Skeletal muscle tissue (tissue), 4 donors: ENCODE measurements around the gene KATNAL1. TPM values are rescaled to one million over a fixed set of nuclear protein-coding genes. Genes with fewer than 3 reads are reported as not detected.

ENCODE experiments used
- H3K27ac ChIP-seq: one replicate; pipeline ENCODE4 v1.7.0; 2013; ENCODE audit warnings: mild to moderate bottlenecking, low read depth, low read length, inconsistent platforms
- H3K27me3 ChIP-seq, 3 donors: one replicate each; pipeline ENCODE4 v1.7.0; 2013; ENCODE audit warnings: low read length in 3 of 3; ENCODE audit not compliant: control insufficient read depth in 3 of 3, insufficient read depth in 3 of 3
- H3K36me3 ChIP-seq, 3 donors: one replicate each; pipeline ENCODE4 v1.7.0; 2013; ENCODE audit warnings: low read length in 3 of 3; ENCODE audit not compliant: control insufficient read depth in 3 of 3, insufficient read depth in 3 of 3
- H3K4me1 ChIP-seq, 3 donors: one replicate each; pipeline ENCODE4 v1.7.0; 2013; ENCODE audit warnings: low read length in 3 of 3, mild to moderate bottlenecking in 3 of 3; ENCODE audit not compliant: control insufficient read depth in 3 of 3, insufficient read depth in 3 of 3
- H3K4me3 ChIP-seq, 3 donors: one replicate each; pipeline ENCODE4 v1.7.0; 2013; ENCODE audit warnings: low read length in 3 of 3
- H3K9ac ChIP-seq, 3 donors: one replicate each; pipeline ENCODE4 v1.7.0; 2013; ENCODE audit warnings: low read length in 3 of 3, mild to moderate bottlenecking in 3 of 3, moderate library complexity in 2 of 3, low read depth in 1 of 3
- H3K9me3 ChIP-seq, 3 donors: one replicate each; pipeline ENCODE4 v1.7.0; 2013; ENCODE audit warnings: low read length in 3 of 3; ENCODE audit not compliant: control insufficient read depth in 3 of 3
- total RNA-seq: library from RNA; depleted of rRNA; stranded (reverse); fragments of >200 nt; gene quantifications from one replicate; pipeline ENCODE4 v1.2.3, GENCODE V29; 2014
- donor health status: Osteomylitis.

Gene KATNAL1
- 16.2 TPM for total RNA-seq

DNA sequence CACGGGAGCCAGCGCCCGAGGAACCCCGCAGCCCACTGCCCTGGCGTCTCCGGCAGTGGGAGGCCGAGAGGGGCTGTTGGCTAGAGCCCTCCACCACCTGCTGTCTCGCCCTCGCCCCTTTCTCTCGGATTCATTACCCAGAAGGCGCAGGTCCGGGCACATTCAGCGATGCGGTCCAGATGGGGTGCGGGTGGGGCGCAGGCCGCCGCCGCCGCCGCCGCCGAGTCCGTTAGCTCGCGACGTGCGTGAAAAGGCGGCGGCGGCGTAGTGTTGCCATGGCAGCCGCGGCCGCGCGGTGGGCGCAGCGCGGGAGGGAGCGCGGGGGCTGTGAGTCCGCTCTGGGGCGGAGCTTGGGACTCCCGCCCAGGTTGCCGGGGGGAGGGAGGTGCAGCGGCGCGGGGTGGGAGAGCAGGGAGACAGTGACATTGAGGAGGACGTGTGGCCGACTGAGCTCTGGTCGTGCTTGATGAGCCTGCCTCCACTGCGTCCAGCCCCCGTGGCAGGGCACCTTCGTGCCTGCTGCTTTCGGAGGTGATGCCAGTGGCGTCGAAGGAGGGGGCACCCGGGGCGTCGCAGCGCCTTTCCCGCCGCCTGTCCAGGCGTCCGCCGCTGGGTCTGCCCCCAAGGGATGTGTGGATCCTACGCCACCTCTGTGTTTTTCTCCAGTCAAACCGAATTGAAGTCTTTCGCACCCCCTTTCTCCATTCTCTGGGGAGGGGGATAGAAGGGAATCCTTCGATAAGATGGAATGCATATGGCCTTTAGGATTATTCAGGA, at the start of gene KATNAL1:
Gene KATNAL1, minus strand, starts transcription at position 358 of the 777 bp plus-strand sequence. CDS start 23,774 bp downstream, outside the sequence.
- Histone ChIP-seq H3K4me3 (peak within 1 kb of the TSS; percentile 88 to 93 (median 92)), H3K27ac (peak within 1 kb of the TSS; percentile 80), H3K9ac (peak within 1 kb of the TSS; percentile 78 to 84 (median 83)), H3K9me3 (no peaks in the 10 kb centered on the region), H3K27me3 (no peaks in the 10 kb centered on the region), H3K4me1 (peaks cover 6 to 13% (median 6%) of the 10 kb centered on the region in 3 donors), H3K36me3 (no peaks in the 10 kb centered on the region)

DNA sequence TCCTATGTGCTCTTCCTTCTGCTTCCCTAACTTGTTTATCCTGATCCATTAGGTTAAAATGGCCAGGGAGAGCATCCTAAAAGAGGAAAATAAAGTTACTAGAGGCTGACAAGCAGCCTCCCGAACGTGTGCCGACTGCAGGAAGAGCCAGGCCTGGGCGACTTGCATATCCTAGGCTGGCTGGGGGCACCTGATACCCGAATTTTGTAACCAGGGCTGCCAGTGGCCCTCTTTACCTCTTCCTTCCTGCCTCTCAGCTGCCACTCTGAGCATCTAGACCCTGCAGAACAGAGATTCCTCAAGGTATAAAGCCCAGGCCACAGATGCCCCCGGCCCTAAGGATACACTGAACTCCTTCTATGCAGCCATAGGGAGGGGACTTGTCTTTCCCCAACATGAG, 48.5 kb upstream of the KATNAL1 start:
- H3K9me3 ChIP-seq, result no peaks in the 10 kb centered on the region
- peaks cover 0 to 4% (median 2%) of the 10 kb centered on the region in 3 donors for H3K4me1 ChIP-seq
- no peak overlapping the region for H3K4me3 ChIP-seq
- no peak overlapping the region for H3K27ac ChIP-seq
- H3K9ac ChIP-seq, result no peak overlapping the region
- no peaks in the 10 kb centered on the region for H3K36me3 ChIP-seq
- H3K27me3 ChIP-seq, result no peaks in the 10 kb centered on the region

DNA sequence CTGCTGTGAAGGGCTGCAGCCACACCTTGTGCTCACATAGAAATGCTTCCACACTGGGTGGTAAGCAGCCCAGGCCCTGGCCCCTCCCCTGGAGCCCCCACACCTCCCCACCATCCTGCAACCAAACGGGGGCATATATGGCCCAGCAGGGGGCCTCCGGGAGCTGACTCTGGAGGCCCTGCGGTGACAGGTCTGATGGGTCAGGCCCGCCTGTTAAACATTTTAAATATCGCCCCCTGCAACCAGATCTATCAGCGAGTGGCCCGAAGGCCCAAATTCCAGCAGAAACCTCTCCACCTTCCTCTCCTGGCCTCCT, 48.0 kb upstream of the KATNAL1 start:
- Histone ChIP-seq H3K27me3 (no peaks in the 10 kb centered on the region), H3K4me3 (no peak overlapping the region), H3K36me3 (no peaks in the 10 kb centered on the region), H3K4me1 (peaks cover 0 to 4% (median 2%) of the 10 kb centered on the region in 3 donors), H3K27ac (no peak overlapping the region), H3K9me3 (no peaks in the 10 kb centered on the region), H3K9ac (no peak overlapping the region)

DNA sequence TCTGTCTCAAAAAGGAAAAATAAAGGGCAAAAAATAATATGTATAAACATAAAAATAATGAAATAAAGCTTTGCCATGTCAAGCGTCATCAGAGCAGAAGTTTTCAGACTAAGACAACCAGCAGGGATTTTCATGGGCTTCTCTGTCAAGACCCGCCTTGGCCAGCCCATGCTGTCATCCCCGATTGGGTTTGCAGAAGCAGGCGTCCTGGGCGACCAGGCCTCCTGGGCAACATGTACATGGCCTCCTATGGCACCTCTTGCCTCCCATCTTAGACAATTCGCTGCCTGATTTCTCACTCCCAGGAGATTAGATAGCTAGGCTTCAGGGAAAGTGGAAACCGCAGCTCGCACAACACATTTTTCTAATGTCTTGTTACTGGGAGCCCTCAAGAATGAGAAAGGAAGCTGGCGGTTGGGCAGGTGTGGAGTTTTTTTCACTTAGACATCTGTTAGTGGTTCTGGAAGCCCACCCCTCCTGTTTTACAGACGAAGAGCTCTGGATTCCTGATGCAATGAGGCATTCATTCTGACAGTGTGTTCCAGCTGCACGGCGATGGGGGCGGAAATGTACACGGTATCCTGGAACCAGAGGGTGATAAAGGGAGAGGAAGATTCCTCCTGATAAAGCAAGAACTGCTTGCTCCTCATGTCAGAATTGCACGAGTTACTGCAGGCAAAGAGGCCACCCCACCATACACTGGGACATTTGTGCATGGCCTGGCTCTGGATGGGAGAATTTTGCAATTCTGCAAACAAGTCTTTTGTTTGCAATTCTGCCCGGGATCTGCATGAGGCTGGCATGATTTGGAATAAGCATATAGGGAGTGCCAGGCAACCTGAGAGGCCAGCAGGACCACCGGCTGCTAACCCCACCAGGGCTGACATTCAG, 47.4 kb upstream of the KATNAL1 start:
- peaks cover 0 to 4% (median 2%) of the 10 kb centered on the region in 3 donors for H3K4me1 ChIP-seq
- H3K4me3 ChIP-seq, result no peak overlapping the region
- H3K27ac ChIP-seq, result no peak overlapping the region
- H3K27me3 ChIP-seq, result no peaks in the 10 kb centered on the region
- H3K9ac ChIP-seq, result no peak overlapping the region
- H3K36me3 ChIP-seq, result no peaks in the 10 kb centered on the region
- H3K9me3 ChIP-seq, result no peaks in the 10 kb centered on the region

DNA sequence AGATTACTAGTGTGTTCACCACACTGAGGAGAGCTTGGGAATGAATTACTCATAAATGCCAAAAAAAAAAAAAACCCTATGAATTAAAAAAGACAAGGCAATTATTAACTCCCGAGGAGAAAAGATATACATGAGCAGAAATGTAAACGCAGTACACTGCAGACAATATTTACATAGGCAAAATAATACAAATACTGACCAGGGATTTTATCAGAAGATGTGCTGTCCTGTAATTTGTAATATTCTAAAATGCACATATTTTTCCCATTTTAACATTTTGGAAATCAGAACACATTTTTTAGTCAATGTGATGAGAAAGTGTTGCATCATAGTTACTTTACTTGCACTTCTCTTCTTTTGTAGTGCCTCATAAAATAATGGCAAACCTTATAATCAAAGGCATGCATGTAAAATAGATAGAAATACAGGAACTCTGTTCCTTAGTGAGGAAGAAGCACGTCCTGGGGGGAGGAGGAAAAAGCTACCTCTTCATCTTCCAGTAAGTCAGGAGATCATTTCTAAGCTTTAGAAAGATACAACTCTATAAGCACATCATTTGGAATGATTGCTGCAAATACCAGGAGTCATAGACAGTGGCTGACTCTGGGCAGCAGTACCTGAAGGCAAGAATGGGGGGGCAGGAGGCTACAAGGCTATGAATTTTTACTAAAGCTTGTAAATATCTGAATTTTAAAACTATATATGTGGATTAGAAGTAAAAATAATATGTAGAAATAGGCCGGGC, 46.3 kb upstream of the KATNAL1 start:
- H3K4me3 ChIP-seq, result no peak overlapping the region
- H3K4me1 ChIP-seq, result peaks cover 0 to 4% (median 2%) of the 10 kb centered on the region in 3 donors
- no peaks in the 10 kb centered on the region for H3K27me3 ChIP-seq
- H3K27ac ChIP-seq, result no peak overlapping the region
- no peaks in the 10 kb centered on the region for H3K9me3 ChIP-seq
- H3K9ac ChIP-seq, result no peak overlapping the region
- H3K36me3 ChIP-seq, result no peaks in the 10 kb centered on the region

DNA sequence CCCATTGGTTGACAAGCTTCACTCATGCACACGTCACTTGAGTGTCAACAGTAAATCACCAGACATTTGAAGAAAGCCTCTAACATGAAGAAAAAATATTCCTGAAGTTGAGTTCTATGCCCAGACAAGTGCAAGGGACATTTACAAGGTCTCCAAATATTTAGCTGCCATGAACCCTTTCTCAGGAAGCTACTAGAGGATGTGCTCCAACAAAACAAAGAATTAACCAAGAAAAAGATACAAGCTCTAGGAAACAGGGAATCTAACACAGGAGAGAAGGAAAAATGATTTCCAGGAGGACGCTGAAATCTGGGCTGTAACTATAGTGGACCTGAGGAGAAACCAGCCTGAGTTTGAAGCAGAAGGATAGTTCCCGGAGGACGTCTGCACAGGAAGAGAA, 45.7 kb upstream of the KATNAL1 start:
- H3K4me3 ChIP-seq, result no peak overlapping the region
- no peak overlapping the region for H3K27ac ChIP-seq
- peaks cover 0 to 4% (median 2%) of the 10 kb centered on the region in 3 donors for H3K4me1 ChIP-seq
- H3K27me3 ChIP-seq, result no peaks in the 10 kb centered on the region
- H3K9me3 ChIP-seq, result no peaks in the 10 kb centered on the region
- H3K36me3 ChIP-seq, result no peaks in the 10 kb centered on the region
- H3K9ac ChIP-seq, result no peak overlapping the region

DNA sequence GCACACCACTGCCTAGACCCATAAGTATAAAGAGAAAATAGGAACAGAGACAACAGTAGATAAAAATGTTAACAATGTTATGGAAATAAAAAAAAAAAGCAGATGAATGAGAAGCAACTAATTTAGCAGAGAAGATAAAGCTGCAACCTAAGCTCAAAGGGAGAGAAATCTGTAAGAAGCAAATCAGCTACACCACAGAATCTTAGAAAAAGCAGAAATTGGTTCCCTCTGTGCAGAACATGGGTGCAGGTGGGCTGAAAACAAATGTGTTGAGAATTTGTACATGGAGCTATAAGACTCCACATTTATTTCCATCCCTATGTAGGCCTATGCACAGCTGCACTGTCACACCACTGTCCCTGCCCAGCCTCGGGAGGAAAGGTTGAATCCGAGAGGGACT, 44.8 kb upstream of the KATNAL1 start:
- H3K36me3 ChIP-seq, result no peaks in the 10 kb centered on the region
- H3K9me3 ChIP-seq, result no peaks in the 10 kb centered on the region
- H3K27ac ChIP-seq, result no peak overlapping the region
- H3K27me3 ChIP-seq, result no peaks in the 10 kb centered on the region
- no peak overlapping the region for H3K4me3 ChIP-seq
- H3K4me1 ChIP-seq, result peaks cover 0 to 4% (median 2%) of the 10 kb centered on the region in 3 donors
- H3K9ac ChIP-seq, result no peak overlapping the region

DNA sequence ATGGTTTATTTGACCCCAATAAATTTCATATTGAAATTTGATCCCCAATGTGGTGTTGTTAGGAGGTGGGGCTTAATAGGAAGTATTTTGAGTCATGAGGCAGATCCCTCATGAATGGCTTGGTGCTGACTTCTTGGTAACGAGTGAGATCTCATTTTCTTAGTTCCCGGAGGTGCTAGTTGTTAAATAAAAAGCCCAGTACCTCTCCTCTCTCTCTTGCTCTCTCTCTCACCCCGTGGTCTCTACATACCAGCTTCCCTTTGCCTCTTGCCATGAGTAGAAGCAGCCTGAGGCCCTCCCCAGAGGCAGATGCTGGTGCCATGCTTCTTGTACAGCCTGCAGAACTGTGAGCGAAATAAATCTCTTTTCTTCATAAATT, 39.4 kb upstream of the KATNAL1 start:
- no peak overlapping the region for H3K9ac ChIP-seq
- no peaks in the 10 kb centered on the region for H3K27me3 ChIP-seq
- H3K27ac ChIP-seq, result no peak overlapping the region
- H3K4me3 ChIP-seq, result no peak overlapping the region
- H3K36me3 ChIP-seq, result no peaks in the 10 kb centered on the region
- H3K4me1 ChIP-seq, result peaks cover 7 to 10% (median 9%) of the 10 kb centered on the region in 3 donors
- H3K9me3 ChIP-seq, result no peaks in the 10 kb centered on the region

DNA sequence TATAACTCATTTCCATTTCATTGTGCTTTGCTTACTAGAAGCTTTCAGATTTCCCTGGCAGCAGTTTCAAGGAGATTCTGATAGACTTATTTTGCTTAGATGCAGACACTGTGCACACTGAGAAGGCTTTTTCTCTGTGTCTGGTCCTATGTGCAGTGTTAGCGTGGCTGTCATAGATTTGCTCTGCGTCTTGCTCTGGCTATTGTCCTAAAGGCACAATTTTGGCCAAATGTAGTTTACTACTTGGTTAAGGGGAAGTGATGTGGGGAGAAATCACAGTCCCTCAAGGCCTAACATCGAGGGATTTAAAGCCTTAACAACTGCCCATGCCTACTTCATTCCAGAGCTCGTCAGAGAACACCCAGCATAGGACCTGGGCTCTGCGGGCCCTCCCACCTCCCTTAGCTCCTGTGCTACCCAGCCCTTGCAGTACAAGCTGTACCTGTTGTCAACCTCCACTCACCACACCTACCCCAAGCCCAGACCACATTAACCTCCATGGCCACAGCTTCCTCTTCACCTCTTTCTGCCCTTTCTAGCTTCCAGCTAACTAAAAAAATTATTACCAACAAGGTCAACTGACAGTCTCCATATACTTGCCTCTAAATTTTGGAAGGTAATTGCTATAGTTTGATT, 38.9 kb upstream of the KATNAL1 start:
- no peak overlapping the region for H3K9ac ChIP-seq
- no peak overlapping the region for H3K27ac ChIP-seq
- H3K4me1 ChIP-seq, result peaks cover 7 to 12% (median 12%) of the 10 kb centered on the region in 3 donors

More for the DNA sequence above, 38.9 kb upstream of the KATNAL1 start:
- Histone ChIP-seq H3K27me3 (no peaks in the 10 kb centered on the region), H3K9me3 (no peaks in the 10 kb centered on the region), H3K36me3 (no peaks in the 10 kb centered on the region), H3K4me3 (no peak overlapping the region)
